ENCODE data around the gene SAMD7. TPM values are rescaled to one million over a fixed set of nuclear protein-coding genes. Genes with fewer than 3 reads are reported as not detected.

SAMD7 gene
- total RNA-seq, 1 donor from 2014 or later = not detected

DNA sequence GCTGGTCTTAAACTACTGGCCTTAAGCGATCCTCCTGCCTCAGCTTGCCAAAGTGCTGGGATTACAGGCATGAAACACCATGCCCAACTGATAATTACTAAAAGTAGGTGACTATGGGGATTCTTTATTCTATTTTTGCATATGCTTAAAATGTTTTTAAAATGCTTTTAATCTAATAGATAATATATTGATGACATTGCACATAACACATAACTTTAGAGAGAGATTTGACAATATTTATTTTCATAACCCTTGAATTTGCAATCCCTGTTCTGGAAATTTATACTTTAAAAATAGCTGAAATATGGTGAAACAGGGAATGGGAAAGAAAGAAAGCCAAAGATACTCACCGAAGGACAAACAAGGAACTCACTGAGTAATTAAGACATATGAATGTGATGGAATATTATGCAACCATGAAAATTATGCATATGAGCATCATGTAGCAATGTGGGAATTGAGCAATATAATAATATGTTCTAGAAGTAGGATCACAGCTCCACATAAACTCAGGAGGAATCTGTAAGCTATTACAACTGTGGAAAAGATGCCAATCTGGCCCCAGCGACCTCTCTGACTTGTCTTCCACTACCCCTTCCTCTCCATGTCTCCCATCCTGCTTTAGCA is 43.7 kb upstream of the SAMD7 start:
- Mint-ChIP-seq H3K4me3 (ENCODE audit: unreplicated experiment) (no peak overlapping the region), H3K36me3 (ENCODE audit: unreplicated experiment) (no peaks in the 10 kb centered on the region), H3K4me1 (ENCODE audit: low read depth, unreplicated experiment) (peaks cover 10% of the 10 kb centered on the region), H3K27me3 (ENCODE audit: unreplicated experiment) (no peaks in the 10 kb centered on the region), H3K27ac (ENCODE audit: unreplicated experiment) (no peak overlapping the region), H3K9me3 (ENCODE audit: unreplicated experiment) (no peaks in the 10 kb centered on the region)
- DNase-seq = no peak
- TF ChIP-seq, protein P1, sequence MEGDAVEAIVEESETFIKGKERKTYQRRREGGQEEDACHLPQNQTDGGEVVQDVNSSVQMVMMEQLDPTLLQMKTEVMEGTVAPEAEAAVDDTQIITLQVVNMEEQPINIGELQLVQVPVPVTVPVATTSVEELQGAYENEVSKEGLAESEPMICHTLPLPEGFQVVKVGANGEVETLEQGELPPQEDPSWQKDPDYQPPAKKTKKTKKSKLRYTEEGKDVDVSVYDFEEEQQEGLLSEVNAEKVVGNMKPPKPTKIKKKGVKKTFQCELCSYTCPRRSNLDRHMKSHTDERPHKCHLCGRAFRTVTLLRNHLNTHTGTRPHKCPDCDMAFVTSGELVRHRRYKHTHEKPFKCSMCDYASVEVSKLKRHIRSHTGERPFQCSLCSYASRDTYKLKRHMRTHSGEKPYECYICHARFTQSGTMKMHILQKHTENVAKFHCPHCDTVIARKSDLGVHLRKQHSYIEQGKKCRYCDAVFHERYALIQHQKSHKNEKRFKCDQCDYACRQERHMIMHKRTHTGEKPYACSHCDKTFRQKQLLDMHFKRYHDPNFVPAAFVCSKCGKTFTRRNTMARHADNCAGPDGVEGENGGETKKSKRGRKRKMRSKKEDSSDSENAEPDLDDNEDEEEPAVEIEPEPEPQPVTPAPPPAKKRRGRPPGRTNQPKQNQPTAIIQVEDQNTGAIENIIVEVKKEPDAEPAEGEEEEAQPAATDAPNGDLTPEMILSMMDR (IDR thresholded peaks at IDR 0.05; ENCODE audit: partially characterized antibody, unreplicated experiment) = no peak

GRCh38 chr3:169868369-169868768 is 43.0 kb upstream of the SAMD7 start:
- Mint-ChIP-seq H3K4me1 (ENCODE audit: low read depth, unreplicated experiment) (peaks cover 10% of the 10 kb centered on the region), H3K9me3 (ENCODE audit: unreplicated experiment) (no peaks in the 10 kb centered on the region), H3K4me3 (ENCODE audit: unreplicated experiment) (no peak overlapping the region), H3K36me3 (ENCODE audit: unreplicated experiment) (no peaks in the 10 kb centered on the region), H3K27me3 (ENCODE audit: unreplicated experiment) (no peaks in the 10 kb centered on the region), H3K27ac (ENCODE audit: unreplicated experiment) (no peak overlapping the region)
- TF ChIP-seq, protein P1 (IDR thresholded peaks at IDR 0.05; ENCODE audit: partially characterized antibody, unreplicated experiment) = no peak
- no peak for DNase-seq

GRCh38 chr3:169869484-169870220 is 41.7 kb upstream of the SAMD7 start, which contains the start of gene LRRC31:
TSS of gene LRRC31 (minus strand) at chr3:169869935. CDS start at chr3:169869807, 128 bp downstream.
- no peaks in the 10 kb centered on the region for H3K9me3 Mint-ChIP-seq (ENCODE audit: unreplicated experiment)
- TF ChIP-seq, protein P1 (IDR thresholded peaks at IDR 0.05; ENCODE audit: partially characterized antibody, unreplicated experiment) = no peak
- peaks cover 10% of the 10 kb centered on the region for H3K4me1 Mint-ChIP-seq (ENCODE audit: low read depth, unreplicated experiment)
- H3K4me3 Mint-ChIP-seq (ENCODE audit: unreplicated experiment) = no peak within 1 kb of the TSS
- no peaks in the 10 kb centered on the region for H3K27me3 Mint-ChIP-seq (ENCODE audit: unreplicated experiment)
- H3K36me3 Mint-ChIP-seq (ENCODE audit: unreplicated experiment) = no peaks in the 10 kb centered on the region
- H3K27ac Mint-ChIP-seq (ENCODE audit: unreplicated experiment) = no peak within 1 kb of the TSS
- DNase-seq = no peak

DNA sequence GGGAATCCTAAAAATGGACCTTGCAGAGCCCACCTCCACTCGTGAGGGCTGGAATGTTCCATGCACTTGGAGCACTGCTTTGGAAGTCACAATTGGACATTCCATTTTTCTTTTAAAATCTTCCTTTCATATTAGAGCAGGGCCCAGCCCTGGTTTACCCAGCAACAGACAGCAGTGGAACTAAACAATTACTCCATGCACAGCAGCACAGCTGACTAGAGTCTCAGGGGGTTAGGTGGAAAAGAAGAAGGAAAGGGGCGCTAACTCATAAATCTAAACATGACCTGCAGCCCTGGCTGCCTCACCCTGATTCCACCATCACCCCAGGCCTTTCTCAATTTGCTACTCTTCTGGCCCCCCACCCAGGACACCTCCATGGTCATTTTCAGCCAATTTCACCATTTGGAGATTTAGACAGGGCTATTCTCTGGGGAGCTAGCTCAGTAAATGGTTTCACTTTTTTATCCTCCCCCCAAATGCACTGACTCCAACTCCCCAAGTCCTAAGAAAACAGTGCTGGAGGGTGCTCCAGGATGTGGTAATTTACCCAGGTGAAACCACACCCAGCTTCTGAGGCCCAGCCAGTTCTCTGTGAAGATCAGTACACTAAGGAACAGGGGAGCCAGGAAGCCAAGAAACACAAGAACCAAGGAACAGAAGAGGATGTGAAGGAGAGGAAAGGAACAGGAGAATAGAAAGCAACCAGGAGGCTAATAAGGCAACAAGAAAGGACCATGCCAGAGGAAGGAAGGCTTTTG is 40.1 kb upstream of the SAMD7 start:
- TF ChIP-seq, protein P1 (IDR thresholded peaks at IDR 0.05; ENCODE audit: partially characterized antibody, unreplicated experiment) = no peak
- Mint-ChIP-seq H3K4me1 (ENCODE audit: low read depth, unreplicated experiment) (peaks cover 10% of the 10 kb centered on the region), H3K9me3 (ENCODE audit: unreplicated experiment) (peaks cover 2% of the 10 kb centered on the region), H3K36me3 (ENCODE audit: unreplicated experiment) (no peaks in the 10 kb centered on the region), H3K4me3 (ENCODE audit: unreplicated experiment) (no peak overlapping the region), H3K27me3 (ENCODE audit: unreplicated experiment) (no peaks in the 10 kb centered on the region), H3K27ac (ENCODE audit: unreplicated experiment) (no peak overlapping the region)
- no peak for DNase-seq
